Activated CD8-positive, alpha-beta memory T cell treated with anti-CD3 and anti-CD28 coated beads, Interleukin-2, amount 50 U/mL, for 1 hour (primary cell): Measurements from ENCODE around the gene ST6GALNAC3.

Source experiments
- DNase-seq: peaks from one replicate; pipeline ENCODE4 v3.0.0-alpha.2; 2020; ENCODE audit errors: extremely low read depth

ST6GALNAC3 gene

DNA sequence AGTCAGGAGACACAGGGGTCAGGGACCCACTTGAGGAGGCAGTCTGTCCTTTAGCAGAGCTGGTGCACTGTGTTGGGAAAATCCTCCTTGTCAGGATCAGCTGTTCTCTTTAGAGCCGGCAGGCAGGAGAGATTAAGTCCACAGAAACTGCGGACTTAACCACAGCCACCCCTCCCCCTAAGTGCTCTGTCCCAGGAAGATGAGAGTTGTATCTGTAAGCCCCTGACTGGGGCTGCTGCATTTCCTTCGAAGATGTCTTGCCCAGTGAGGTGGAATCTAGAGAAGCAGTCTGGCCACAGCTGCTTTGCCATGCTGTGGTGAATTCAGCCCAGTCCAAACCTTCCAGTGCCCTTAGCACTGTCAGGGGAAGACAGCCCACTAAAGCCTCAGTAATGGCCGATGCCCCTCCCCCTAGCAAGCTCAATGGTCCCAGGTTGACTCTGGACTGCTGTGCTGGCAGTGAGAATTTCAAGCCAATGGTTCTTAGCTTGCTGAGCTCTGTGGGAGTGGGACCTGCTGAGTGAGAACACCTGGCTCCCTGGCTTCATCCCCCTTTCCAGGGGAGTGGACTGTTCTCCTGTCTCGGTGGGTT lies 172.8 kb downstream of the ST6GALNAC3 start:
- DNase-seq: no peak

- no peak for DNase-seq
These were observed 175.7 kb downstream of the ST6GALNAC3 start for GRCh38 chr1:76250271-76250670.

DNA sequence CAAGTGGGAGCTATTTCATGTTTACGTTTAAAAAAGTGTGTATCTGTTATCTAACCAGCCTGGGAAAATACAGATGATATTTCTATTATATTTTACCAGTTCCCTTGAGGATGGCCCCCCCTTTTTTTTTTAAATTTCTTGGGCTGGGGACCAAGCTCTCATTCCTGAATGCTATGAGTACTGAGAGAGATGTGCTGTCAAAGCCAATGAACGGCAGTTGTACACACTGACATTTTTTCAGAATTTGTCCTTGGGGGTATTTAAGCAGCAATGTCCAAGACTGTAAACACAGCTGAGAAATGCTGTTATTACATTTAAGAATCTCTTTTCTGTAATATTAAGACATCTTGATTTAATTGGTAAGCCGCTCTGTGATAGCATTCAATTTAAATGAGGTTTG lies 177.9 kb downstream of the ST6GALNAC3 start:
- DNase-seq: no peak

DNA sequence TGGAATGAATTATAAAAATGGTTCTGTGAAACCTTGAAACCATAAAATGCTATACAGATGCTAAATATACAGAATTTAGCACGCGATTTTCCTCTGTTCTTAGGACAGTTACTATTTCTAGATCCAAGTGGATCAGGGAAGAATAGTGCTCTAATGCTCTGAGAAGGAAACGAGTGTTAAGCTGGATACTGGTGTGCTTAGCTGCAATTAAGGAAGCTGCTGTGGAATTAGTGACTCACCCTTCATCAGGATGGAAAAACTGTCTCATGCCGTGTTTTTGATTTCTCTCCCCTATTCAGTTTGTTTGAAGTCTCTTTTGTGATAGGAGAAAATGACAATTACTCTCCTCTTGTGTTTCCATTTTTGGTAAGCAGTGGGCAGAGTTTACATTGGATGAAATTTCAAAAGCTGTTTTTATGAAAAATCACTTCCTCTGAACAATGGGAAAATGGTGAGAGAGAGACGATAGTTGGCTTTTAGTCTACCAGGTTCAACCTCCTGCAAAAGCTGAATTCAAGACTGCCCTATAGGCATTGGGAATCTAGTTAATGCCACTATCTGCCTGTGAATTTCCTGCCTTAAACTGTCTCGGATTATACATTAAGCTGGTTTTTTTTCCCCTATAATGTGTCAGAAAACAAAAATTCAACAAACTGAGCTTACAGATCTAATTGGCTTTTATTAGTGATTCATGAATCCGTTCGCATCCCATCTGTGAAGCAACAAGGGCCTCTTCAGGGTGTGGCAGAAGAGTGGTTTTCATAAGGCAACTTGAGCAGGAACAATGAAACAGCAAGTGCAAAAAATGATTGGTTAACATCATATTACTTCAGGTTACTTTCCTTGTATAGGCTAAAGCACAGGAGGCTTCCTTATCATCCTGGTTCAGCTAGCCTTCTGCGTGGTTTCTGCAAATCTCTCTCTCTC lies 179.8 kb downstream of the ST6GALNAC3 start:
- DNase-seq: no peak

GRCh38 chr1:76256289-76257223 lies 182.0 kb downstream of the ST6GALNAC3 start:
- no peak for DNase-seq

DNA sequence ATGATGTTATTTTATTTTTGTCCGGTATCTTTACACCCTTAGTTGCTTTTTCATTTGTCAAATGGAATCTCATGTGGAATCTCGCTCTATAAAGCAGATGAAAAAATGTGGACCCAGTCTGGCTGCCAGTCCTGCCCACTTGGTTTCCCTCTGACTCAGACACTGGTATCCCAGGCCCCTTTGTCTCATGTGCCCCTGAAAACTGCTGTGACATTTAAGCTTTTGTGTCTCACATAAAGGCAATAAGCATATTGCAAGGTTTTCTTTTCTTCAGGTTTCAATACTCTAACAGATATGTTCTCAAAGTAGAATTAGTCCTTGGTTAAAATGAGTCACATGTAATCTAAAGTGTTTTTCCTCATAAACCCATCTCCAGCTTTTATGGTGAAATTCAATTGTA lies 183.3 kb downstream of the ST6GALNAC3 start:
- DNase-seq: no peak

DNA sequence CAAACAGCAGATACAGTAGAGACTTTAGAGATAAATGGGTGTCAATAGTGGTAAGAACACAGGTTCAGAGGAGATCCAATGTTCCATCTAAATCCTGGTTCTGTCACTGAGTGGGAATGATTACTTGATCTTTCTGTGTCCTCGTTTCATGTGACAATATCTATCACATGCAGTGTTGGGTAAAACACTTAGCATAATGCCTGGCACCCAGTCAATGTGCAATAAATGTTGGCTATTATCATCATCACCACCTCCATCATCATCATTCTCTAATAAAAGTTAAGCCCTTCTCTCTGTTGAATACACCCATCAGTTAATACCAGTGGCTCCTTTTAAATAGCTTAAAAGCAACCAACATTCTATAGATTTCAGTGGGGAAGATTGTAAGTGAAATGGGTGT lies 184.7 kb downstream of the ST6GALNAC3 start:
- no peak for DNase-seq

GRCh38 chr1:76260279-76260678 lies 185.7 kb downstream of the ST6GALNAC3 start:
- no peak for DNase-seq

GRCh38 chr1:76262601-76263000 lies 188.1 kb downstream of the ST6GALNAC3 start:
- DNase-seq: no peak

DNA sequence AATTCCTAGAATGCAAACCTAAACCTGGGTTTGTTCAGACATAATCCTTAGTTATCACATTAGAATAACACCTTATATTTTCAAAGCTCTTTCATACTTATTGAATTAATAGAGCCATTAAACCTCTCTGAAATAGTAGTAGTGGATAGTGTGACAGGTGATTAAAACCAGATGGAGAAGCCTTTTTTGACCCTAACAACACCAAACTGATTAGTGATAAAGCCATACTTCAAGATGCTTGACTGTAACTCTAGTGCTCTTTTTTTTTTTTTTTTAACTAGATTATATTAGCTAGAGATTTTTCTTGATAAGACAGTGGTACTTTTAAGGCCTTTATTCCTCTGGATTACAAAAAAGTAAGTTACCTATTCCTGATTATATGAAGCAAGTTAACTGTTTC lies 190.1 kb downstream of the ST6GALNAC3 start:
- no peak for DNase-seq

- DNase-seq: no peak
These were observed 192.2 kb downstream of the ST6GALNAC3 start for GRCh38 chr1:76266762-76267161.

DNA sequence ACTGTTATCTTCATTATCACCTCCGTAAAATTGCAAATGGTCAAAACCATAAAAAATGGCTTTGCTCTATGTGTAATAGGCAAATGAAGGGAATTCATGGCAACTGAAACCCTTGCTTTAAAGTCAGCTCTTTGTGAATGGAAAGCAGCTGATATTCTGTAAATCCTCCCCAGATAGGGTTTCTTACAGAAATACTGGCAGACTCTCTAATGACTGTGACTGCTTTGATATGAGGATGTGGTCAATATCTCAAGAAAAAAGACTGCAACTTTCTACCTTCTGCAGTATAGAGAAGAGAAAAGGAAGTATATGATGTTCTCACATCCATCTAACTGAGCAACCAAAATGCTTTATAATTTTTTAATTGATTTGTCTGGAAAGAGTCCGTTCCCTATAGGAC lies 193.1 kb downstream of the ST6GALNAC3 start:
- DNase-seq: no peak

DNA sequence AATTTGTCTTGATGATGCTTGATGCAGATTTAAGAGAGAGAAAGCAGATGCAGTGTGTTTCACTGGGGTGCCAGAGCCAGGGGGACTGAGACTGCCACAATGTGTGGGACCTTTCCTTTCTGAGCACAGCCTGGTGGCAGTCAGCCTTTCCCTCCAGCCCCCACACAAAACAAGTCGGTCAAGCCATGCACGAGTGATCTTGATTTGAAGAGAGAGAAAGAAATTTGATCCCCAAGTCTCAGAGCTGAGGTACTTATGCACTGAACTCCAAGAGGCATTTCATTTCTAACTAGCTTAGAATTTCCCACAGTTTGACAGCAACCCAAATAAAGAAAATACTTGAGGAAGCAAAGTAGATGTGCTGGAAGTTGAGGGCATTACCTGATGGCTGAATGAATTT lies 193.8 kb downstream of the ST6GALNAC3 start:
- no peak for DNase-seq

- DNase-seq: no peak
These were observed 194.6 kb downstream of the ST6GALNAC3 start for GRCh38 chr1:76269155-76269554.

GRCh38 chr1:76274302-76274701 lies 199.8 kb downstream of the ST6GALNAC3 start:
- no peak for DNase-seq

GRCh38 chr1:76274718-76275117 lies 200.2 kb downstream of the ST6GALNAC3 start:
- no peak for DNase-seq

DNA sequence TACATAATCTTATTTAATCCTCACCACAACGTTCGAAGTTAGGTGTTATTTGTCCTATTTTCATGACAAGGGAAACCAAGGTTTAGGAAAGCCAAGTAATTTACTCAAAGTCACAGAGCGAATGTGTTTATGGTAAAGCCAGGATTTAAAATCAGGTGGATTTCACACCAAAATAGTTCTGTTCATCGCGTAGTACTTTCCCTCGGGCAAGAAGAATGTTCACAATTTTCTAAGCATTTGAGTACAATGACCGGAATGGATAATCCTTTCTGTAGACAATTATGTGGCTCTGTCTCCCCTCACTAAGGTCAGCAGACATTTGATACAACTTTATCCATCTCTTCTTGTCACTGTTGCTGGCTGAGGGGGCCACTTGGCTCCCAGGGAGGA lies 204.2 kb downstream of the ST6GALNAC3 start:
- DNase-seq: no peak

DNA sequence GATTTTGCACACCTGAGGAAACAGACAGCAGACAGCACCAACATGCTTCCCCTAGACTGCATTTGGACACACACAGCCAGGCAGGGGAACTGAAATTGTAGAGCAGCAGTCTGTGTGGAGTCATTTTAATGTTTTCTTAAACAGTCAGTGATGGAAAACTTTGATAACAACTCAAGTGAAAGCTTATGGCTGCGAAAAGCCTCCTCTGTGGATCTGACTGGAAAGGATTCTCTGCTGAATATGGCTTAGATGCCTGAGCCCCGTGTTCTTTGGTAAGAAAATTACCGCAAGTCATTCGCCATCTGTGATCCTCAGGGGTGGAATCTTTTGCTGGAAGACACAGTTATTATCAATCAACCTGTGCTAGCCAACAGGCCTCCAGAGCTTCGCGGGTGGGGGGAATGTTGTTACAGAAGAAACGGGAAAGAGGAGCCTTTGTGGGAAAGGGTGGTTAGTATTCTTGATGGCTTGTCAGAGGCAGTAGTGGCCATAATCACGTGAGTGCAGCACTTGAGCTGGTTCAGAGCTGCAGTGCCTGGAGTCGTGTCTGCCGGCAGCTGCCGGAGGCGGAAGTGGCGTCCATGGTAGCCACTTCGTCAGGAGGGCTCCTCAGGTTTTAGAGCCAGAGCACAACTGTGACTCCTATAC lies 204.7 kb downstream of the ST6GALNAC3 start:
- DNase-seq: no peak

DNA sequence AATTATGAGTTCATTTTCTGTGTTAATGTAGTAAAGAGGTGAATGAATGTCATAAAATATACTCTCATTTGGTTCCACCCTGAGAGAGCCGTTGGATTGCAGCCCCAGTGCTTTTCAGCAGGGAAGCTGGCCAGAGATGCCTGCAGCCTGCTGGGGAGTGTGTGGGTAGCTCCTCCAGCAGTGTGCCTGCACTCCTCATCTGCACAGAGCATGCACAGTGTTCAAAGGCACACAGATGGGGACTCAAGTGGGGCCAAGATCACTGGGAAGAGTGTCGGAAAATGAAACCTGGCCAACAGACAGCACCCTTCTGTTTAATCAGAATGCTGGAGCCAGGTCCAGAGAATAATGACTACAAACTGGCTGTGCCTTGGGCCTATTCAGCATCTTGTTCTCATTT lies 206.8 kb downstream of the ST6GALNAC3 start:
- no peak for DNase-seq

DNA sequence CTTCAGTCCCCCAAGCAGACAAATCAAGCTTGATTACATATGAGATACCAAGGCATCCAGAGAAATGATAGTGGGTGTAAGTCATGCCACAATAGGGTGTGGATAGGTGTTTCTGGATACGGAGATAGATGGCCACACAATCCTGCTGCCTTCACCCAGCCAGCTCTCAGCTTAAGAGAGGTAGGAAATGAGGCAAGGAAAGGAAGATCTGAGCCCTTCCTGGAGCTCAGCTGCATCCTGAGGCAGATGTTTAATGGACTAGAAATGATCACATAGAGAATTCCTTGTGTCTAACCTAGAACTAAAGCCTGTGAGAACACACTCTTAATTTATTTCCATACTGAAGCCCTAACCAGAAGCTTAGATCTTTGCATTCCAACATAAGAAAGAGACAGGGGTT lies 210.3 kb downstream of the ST6GALNAC3 start:
- DNase-seq: no peak

GRCh38 chr1:76285578-76286135 lies 211.1 kb downstream of the ST6GALNAC3 start:
- no peak for DNase-seq
